ENCODE results near the gene ZNF500.

Gene ZNF500

GRCh38 chr16:4783251-4783950, 16.4 kb upstream of the ZNF500 start:
- no peaks in the 10 kb centered on the region for H3K9me3 ChIP-seq (ENCODE audit: control insufficient read depth in 1 of 2, low read length in 2 of 2)
- H3K4me3 ChIP-seq (ENCODE audit: low read depth in 1 of 2, low read length in 2 of 2), result no peak overlapping the region
- no peaks in the 10 kb centered on the region for H3K36me3 ChIP-seq (ENCODE audit: control insufficient read depth in 1 of 2, insufficient read depth in 2 of 2, low read length in 2 of 2)
- no peaks in the 10 kb centered on the region for H3K27me3 ChIP-seq (ENCODE audit: low read depth, low read length)
- no peaks in the 10 kb centered on the region for H3K4me1 ChIP-seq (ENCODE audit: control insufficient read depth in 1 of 2, insufficient read depth in 2 of 2, low read length in 2 of 2)
- no peak overlapping the region for H3K27ac ChIP-seq (ENCODE audit: low read length)

GRCh38 chr16:4780235-4780634, 13.3 kb upstream of the ZNF500 start:
- no peaks in the 10 kb centered on the region for H3K9me3 ChIP-seq (ENCODE audit: control insufficient read depth in 1 of 2, low read length in 2 of 2)
- no peaks in the 10 kb centered on the region for H3K36me3 ChIP-seq (ENCODE audit: control insufficient read depth in 1 of 2, insufficient read depth in 2 of 2, low read length in 2 of 2)
- no peak overlapping the region for H3K27ac ChIP-seq (ENCODE audit: low read length)
- H3K27me3 ChIP-seq (ENCODE audit: low read depth, low read length), result no peaks in the 10 kb centered on the region
- H3K4me1 ChIP-seq (ENCODE audit: control insufficient read depth in 1 of 2, insufficient read depth in 2 of 2, low read length in 2 of 2), result no peaks in the 10 kb centered on the region
- H3K4me3 ChIP-seq (ENCODE audit: low read depth in 1 of 2, low read length in 2 of 2), result no peak overlapping the region

GRCh38 chr16:4778050-4778392, 11.1 kb upstream of the ZNF500 start:
- Histone ChIP-seq H3K36me3 (ENCODE audit: control insufficient read depth in 1 of 2, insufficient read depth in 2 of 2, low read length in 2 of 2) (no peaks in the 10 kb centered on the region), H3K9me3 (ENCODE audit: control insufficient read depth in 1 of 2, low read length in 2 of 2) (no peaks in the 10 kb centered on the region), H3K27ac (ENCODE audit: low read length) (no peak overlapping the region), H3K4me3 (ENCODE audit: low read depth in 1 of 2, low read length in 2 of 2) (no peak overlapping the region), H3K27me3 (ENCODE audit: low read depth, low read length) (no peaks in the 10 kb centered on the region), H3K4me1 (ENCODE audit: control insufficient read depth in 1 of 2, insufficient read depth in 2 of 2, low read length in 2 of 2) (no peaks in the 10 kb centered on the region)

- Histone ChIP-seq H3K36me3 (ENCODE audit: control insufficient read depth in 1 of 2, insufficient read depth in 2 of 2, low read length in 2 of 2) (no peaks in the 10 kb centered on the region), H3K27ac (ENCODE audit: low read length) (no peak overlapping the region), H3K4me1 (ENCODE audit: control insufficient read depth in 1 of 2, insufficient read depth in 2 of 2, low read length in 2 of 2) (no peaks in the 10 kb centered on the region), H3K27me3 (ENCODE audit: low read depth, low read length) (no peaks in the 10 kb centered on the region), H3K4me3 (ENCODE audit: low read depth in 1 of 2, low read length in 2 of 2) (no peak overlapping the region), H3K9me3 (ENCODE audit: control insufficient read depth in 1 of 2, low read length in 2 of 2) (no peaks in the 10 kb centered on the region)
Measured at GRCh38 chr16:4777339-4778049, 10.5 kb upstream of the ZNF500 start.

- H3K4me3 ChIP-seq (ENCODE audit: low read depth in 1 of 2, low read length in 2 of 2), result no peak overlapping the region
- H3K27ac ChIP-seq (ENCODE audit: low read length), result no peak overlapping the region
Measured at GRCh38 chr16:4776141-4776705, 9.3 kb upstream of the ZNF500 start.

GRCh38 chr16:4775005-4775404, 8.0 kb upstream of the ZNF500 start:
- no peaks in the 10 kb centered on the region for H3K4me1 ChIP-seq (ENCODE audit: control insufficient read depth in 1 of 2, insufficient read depth in 2 of 2, low read length in 2 of 2)
- no peaks in the 10 kb centered on the region for H3K9me3 ChIP-seq (ENCODE audit: control insufficient read depth in 1 of 2, low read length in 2 of 2)
- no peak overlapping the region for H3K4me3 ChIP-seq (ENCODE audit: low read depth in 1 of 2, low read length in 2 of 2)
- no peak overlapping the region for H3K27ac ChIP-seq (ENCODE audit: low read length)
- no peaks in the 10 kb centered on the region for H3K27me3 ChIP-seq (ENCODE audit: low read depth, low read length)
- no peaks in the 10 kb centered on the region for H3K36me3 ChIP-seq (ENCODE audit: control insufficient read depth in 1 of 2, insufficient read depth in 2 of 2, low read length in 2 of 2)

More at GRCh38 chr16:4776141-4776705, 9.3 kb upstream of the ZNF500 start:
- no peaks in the 10 kb centered on the region for H3K4me1 ChIP-seq (ENCODE audit: control insufficient read depth in 1 of 2, insufficient read depth in 2 of 2, low read length in 2 of 2)
- H3K27me3 ChIP-seq (ENCODE audit: low read depth, low read length), result no peaks in the 10 kb centered on the region
- H3K9me3 ChIP-seq (ENCODE audit: control insufficient read depth in 1 of 2, low read length in 2 of 2), result no peaks in the 10 kb centered on the region
- H3K36me3 ChIP-seq (ENCODE audit: control insufficient read depth in 1 of 2, insufficient read depth in 2 of 2, low read length in 2 of 2), result no peaks in the 10 kb centered on the region

GRCh38 chr16:4772351-4772750, 5.4 kb upstream of the ZNF500 start:
- H3K27ac ChIP-seq (ENCODE audit: low read length), result no peak overlapping the region
- no peaks in the 10 kb centered on the region for H3K9me3 ChIP-seq (ENCODE audit: control insufficient read depth in 1 of 2, low read length in 2 of 2)
- no peak overlapping the region for H3K4me3 ChIP-seq (ENCODE audit: low read depth in 1 of 2, low read length in 2 of 2)
- no peaks in the 10 kb centered on the region for H3K27me3 ChIP-seq (ENCODE audit: low read depth, low read length)
- no peaks in the 10 kb centered on the region for H3K36me3 ChIP-seq (ENCODE audit: control insufficient read depth in 1 of 2, insufficient read depth in 2 of 2, low read length in 2 of 2)
- H3K4me1 ChIP-seq (ENCODE audit: control insufficient read depth in 1 of 2, insufficient read depth in 2 of 2, low read length in 2 of 2), result peaks cover 0 to 12% of the 10 kb centered on the region in 2 donors

- no peaks in the 10 kb centered on the region for H3K36me3 ChIP-seq (ENCODE audit: control insufficient read depth in 1 of 2, insufficient read depth in 2 of 2, low read length in 2 of 2)
- H3K27me3 ChIP-seq (ENCODE audit: low read depth, low read length), result no peaks in the 10 kb centered on the region
- no peak overlapping the region for H3K27ac ChIP-seq (ENCODE audit: low read length)
- H3K9me3 ChIP-seq (ENCODE audit: control insufficient read depth in 1 of 2, low read length in 2 of 2), result no peaks in the 10 kb centered on the region
- no peak overlapping the region for H3K4me3 ChIP-seq (ENCODE audit: low read depth in 1 of 2, low read length in 2 of 2)
- peaks cover 0 to 12% of the 10 kb centered on the region in 2 donors for H3K4me1 ChIP-seq (ENCODE audit: control insufficient read depth in 1 of 2, insufficient read depth in 2 of 2, low read length in 2 of 2)
Measured at GRCh38 chr16:4771646-4772045, 4.7 kb upstream of the ZNF500 start.

GRCh38 chr16:4769306-4769638, 2.3 kb upstream of the ZNF500 start:
- Histone ChIP-seq H3K4me3 (ENCODE audit: low read depth in 1 of 2, low read length in 2 of 2) (peak overlapping the region; percentile 61 to 66), H3K9me3 (ENCODE audit: control insufficient read depth in 1 of 2, low read length in 2 of 2) (no peaks in the 10 kb centered on the region), H3K36me3 (ENCODE audit: control insufficient read depth in 1 of 2, insufficient read depth in 2 of 2, low read length in 2 of 2) (peaks cover 0 to 9% of the 10 kb centered on the region in 2 donors), H3K27me3 (ENCODE audit: low read depth, low read length) (no peaks in the 10 kb centered on the region), H3K4me1 (ENCODE audit: control insufficient read depth in 1 of 2, insufficient read depth in 2 of 2, low read length in 2 of 2) (peaks cover 5 to 30% of the 10 kb centered on the region in 2 donors), H3K27ac (ENCODE audit: low read length) (peak overlapping the region; percentile 45)

- H3K27me3 ChIP-seq (ENCODE audit: low read depth, low read length), result no peaks in the 10 kb centered on the region
- H3K27ac ChIP-seq (ENCODE audit: low read length), result peak overlapping the region; percentile 78
- H3K9me3 ChIP-seq (ENCODE audit: control insufficient read depth in 1 of 2, low read length in 2 of 2), result no peaks in the 10 kb centered on the region
- H3K4me1 ChIP-seq (ENCODE audit: control insufficient read depth in 1 of 2, insufficient read depth in 2 of 2, low read length in 2 of 2), result peaks cover 5 to 30% of the 10 kb centered on the region in 2 donors
- peak overlapping the region; percentile 61 to 66 for H3K4me3 ChIP-seq (ENCODE audit: low read depth in 1 of 2, low read length in 2 of 2)
- peaks cover 0 to 12% of the 10 kb centered on the region in 2 donors for H3K36me3 ChIP-seq (ENCODE audit: control insufficient read depth in 1 of 2, insufficient read depth in 2 of 2, low read length in 2 of 2)
Measured at GRCh38 chr16:4768549-4769305, 1.8 kb upstream of the ZNF500 start.

GRCh38 chr16:4767872-4768548, 1.0 kb upstream of the ZNF500 start:
- Histone ChIP-seq H3K27me3 (ENCODE audit: low read depth, low read length) (no peaks in the 10 kb centered on the region), H3K4me3 (ENCODE audit: low read depth in 1 of 2, low read length in 2 of 2) (peak overlapping the region; percentile 61 to 66), H3K9me3 (ENCODE audit: control insufficient read depth in 1 of 2, low read length in 2 of 2) (no peaks in the 10 kb centered on the region), H3K27ac (ENCODE audit: low read length) (peak overlapping the region; percentile 78), H3K36me3 (ENCODE audit: control insufficient read depth in 1 of 2, insufficient read depth in 2 of 2, low read length in 2 of 2) (peaks cover 4 to 18% of the 10 kb centered on the region in 2 donors), H3K4me1 (ENCODE audit: control insufficient read depth in 1 of 2, insufficient read depth in 2 of 2, low read length in 2 of 2) (peaks cover 5 to 33% of the 10 kb centered on the region in 2 donors)

Data from muscle layer of duodenum (tissue), 2 donors.